ENCODE results near the gene TARBP2. TPM values are rescaled to one million over a fixed set of nuclear protein-coding genes. Genes with fewer than 3 reads are reported as not detected.
A peak's percentile ranks its signal among the peaks of the same experiment; 100 is the strongest.

TARBP2 gene
- polyA plus RNA-seq, 1 of the 3 experiments (the other 2 are of a cell fraction) = 57.8 TPM

- H2AFZ ChIP-seq (ENCODE audit: low read depth) = no peak overlapping the region
- H3K9me2 ChIP-seq = no peaks in the 10 kb centered on the region
- H3K9me3 ChIP-seq = no peaks in the 10 kb centered on the region
- H3K4me3 ChIP-seq (ENCODE audit: low read depth in 2 of 2, low read length in 1 of 2) = no peak overlapping the region
- DNase-seq = no peak
- H3F3A ChIP-seq (replicated peaks; ENCODE audit: insufficient read depth) = peaks cover 32% of the 10 kb centered on the region
- H3K4me2 ChIP-seq = peak overlapping the region; percentile 42; the same call in 1 of the 2 replicates
- ChIA-PET POLR2A (no interaction called here), CTCF (interaction anchor here (0.7 to 3.3 kb wide), 4 partner anchors 9 to 179 kb away, joined by 4 to 9 read pairs (median 6); no protein-coding TSS in a partner anchor)
- H3K36me3 ChIP-seq (replicated peaks in 1 of 2; ENCODE audit: control insufficient read depth in 1 of 2, insufficient read depth in 2 of 2, low read length in 1 of 2) = peaks cover 15 to 41% of the 10 kb centered on the region in 2 experiments
- no peak overlapping the region for H3K9ac ChIP-seq
- peak overlapping the region in 1 of 2 experiments; percentile 54; a peak in 2 of 4 replicates for H3K27ac ChIP-seq (ENCODE audit: low read depth in 2 of 2, low read length in 1 of 2)
- H3K4me1 ChIP-seq (ENCODE audit: control insufficient read depth in 1 of 2, insufficient read depth in 2 of 2, low read depth in 1 of 2, low read length in 1 of 2) = peaks cover 18 to 23% of the 10 kb centered on the region in 2 experiments
- H3K27me3 ChIP-seq (ENCODE audit: insufficient read depth) = no peaks in the 10 kb centered on the region
- TF ChIP-seq JUND (IDR thresholded peaks at IDR 0.05) (no peak), ZBTB33 (IDR thresholded peaks at IDR 0.05; ENCODE audit: borderline replicate concordance, low read depth) (no peak), FOXJ3 (CRISPR knock-in tag; IDR thresholded peaks at IDR 0.05) (no peak), CHD2 (IDR thresholded peaks at IDR 0.05; ENCODE audit: low read length, partially characterized antibody) (no peak), RXRA (IDR thresholded peaks at IDR 0.05; ENCODE audit: borderline replicate concordance, low read depth) (no peak)
- no peaks in the 10 kb centered on the region for H4K20me1 ChIP-seq (ENCODE audit: insufficient read depth)
- WGBS (ENCODE audit: low lambda C conversion rate) = 95% methylated on average over 2 of the region's 2 CpGs
- peaks cover 24% of the 10 kb centered on the region for H3K79me2 ChIP-seq (ENCODE audit: insufficient read depth)
Observed at GRCh38 chr12:53506450-53506785, 5.3 kb downstream of the TARBP2 start.

GRCh38 chr12:53506881-53507602, 6.0 kb downstream of the TARBP2 start, which contains the start of gene NPFF:
Gene NPFF, minus strand, starts transcription at chr12:53507484. Its CDS starts 10 bp downstream, at chr12:53507474.
- Histone ChIP-seq H3K27ac (ENCODE audit: low read depth in 2 of 2, low read length in 1 of 2) (peak within 1 kb of the TSS in 1 of 2 experiments; percentile 54; a peak in 2 of 4 replicates), H3K4me1 (ENCODE audit: control insufficient read depth in 1 of 2, insufficient read depth in 2 of 2, low read depth in 1 of 2, low read length in 1 of 2) (peaks cover 12 to 23% of the 10 kb centered on the region in 2 experiments), H3F3A (replicated peaks; ENCODE audit: insufficient read depth) (peaks cover 32% of the 10 kb centered on the region), H3K9ac (no peak within 1 kb of the TSS), H3K36me3 (replicated peaks in 1 of 2; ENCODE audit: control insufficient read depth in 1 of 2, insufficient read depth in 2 of 2, low read length in 1 of 2) (peaks cover 16 to 46% of the 10 kb centered on the region in 2 experiments), H3K79me2 (ENCODE audit: insufficient read depth) (peaks cover 18% of the 10 kb centered on the region), H3K27me3 (ENCODE audit: insufficient read depth) (no peaks in the 10 kb centered on the region), H3K4me3 (ENCODE audit: low read depth in 2 of 2, low read length in 1 of 2) (peak within 1 kb of the TSS in 1 of 2 experiments; percentile 21; a peak in 1 of 4 replicates), H3K4me2 (peak within 1 kb of the TSS; percentile 42; the same call in 1 of the 2 replicates), H3K9me3 (no peaks in the 10 kb centered on the region), H4K20me1 (ENCODE audit: insufficient read depth) (no peaks in the 10 kb centered on the region), H3K9me2 (no peaks in the 10 kb centered on the region), H2AFZ (ENCODE audit: low read depth) (no peak within 1 kb of the TSS)
- no peak for DNase-seq
- TF ChIP-seq FOXJ3 (CRISPR knock-in tag; IDR thresholded peaks at IDR 0.05) (no peak), EP300 (IDR thresholded peaks at IDR 0.05; ENCODE audit: borderline replicate concordance in 1 of 2, low read depth in 1 of 2, low read length in 1 of 2) (no peak), SMC3 (IDR thresholded peaks at IDR 0.05; ENCODE audit: low read depth, low read length) (no peak), NFIC (IDR thresholded peaks at IDR 0.05; ENCODE audit: borderline replicate concordance) (no peak), NRF1 (IDR thresholded peaks at IDR 0.05; ENCODE audit: low read depth, low read length) (no peak), TAF1 (IDR thresholded peaks at IDR 0.05; ENCODE audit: borderline replicate concordance, low read depth, low read length) (no peak), JUND (IDR thresholded peaks at IDR 0.05) (no peak), GATA2 (CRISPR knock-in tag; IDR thresholded peaks at IDR 0.05) (no peak), MEF2A (IDR thresholded peaks at IDR 0.05; ENCODE audit: borderline replicate concordance, low read depth) (no peak), IRF3 (IDR thresholded peaks at IDR 0.05; ENCODE audit: low read depth, low read length) (no peak), TCF12 (IDR thresholded peaks at IDR 0.05) (no peak), RFX5 (IDR thresholded peaks at IDR 0.05; ENCODE audit: low read length) (no peak), FOXM1 (IDR thresholded peaks at IDR 0.05; ENCODE audit: low read depth) (no peak), CTCF (IDR thresholded peaks at IDR 0.05) (no peak), RCOR1 (IDR thresholded peaks at IDR 0.05; ENCODE audit: low read length) (no peak), MXI1 (IDR thresholded peaks at IDR 0.05; ENCODE audit: low read depth, low read length) (no peak)
- ChIA-PET POLR2A (interaction anchor here (1.0 kb wide), 1 partner anchor 155 kb away, joined by 3 read pairs; no protein-coding TSS in a partner anchor), CTCF (interaction anchor here (2.3 to 4.0 kb wide), 7 partner anchors 8 to 180 kb away, joined by 9 to 26 read pairs (median 18); partner anchors contain the start of gene MAP3K12)
- WGBS (ENCODE audit: low lambda C conversion rate) = 92% methylated on average over 6 of the region's 9 CpGs

Measured in SK-N-SH (cell line).